ENCODE data around the gene ALKBH3.

The ALKBH3 gene

GRCh38 chr11:43842021-43842420 lies 38.6 kb upstream of the ALKBH3 start:
- H3K27me3 ChIP-seq (ENCODE audit: insufficient read depth, poor library complexity, severe bottlenecking) = no peaks in the 10 kb centered on the region
- TF ChIP-seq GABPA (IDR thresholded peaks at IDR 0.05; ENCODE audit: low read depth) (no peak), REST (IDR thresholded peaks at IDR 0.05; ENCODE audit: insufficient replicate concordance, low read depth) (no peak), CTCF (IDR thresholded peaks at IDR 0.05; ENCODE audit: insufficient read depth, low read length) (no peak)
- no peak overlapping the region for H3K27ac ChIP-seq (replicated peaks)
- no peak for DNase-seq (ENCODE audit: low read depth in 1 of 2, low spot score in 1 of 2)
- H3K4me3 ChIP-seq (replicated peaks; ENCODE audit: insufficient read depth, low read length) = no peak overlapping the region

DNA sequence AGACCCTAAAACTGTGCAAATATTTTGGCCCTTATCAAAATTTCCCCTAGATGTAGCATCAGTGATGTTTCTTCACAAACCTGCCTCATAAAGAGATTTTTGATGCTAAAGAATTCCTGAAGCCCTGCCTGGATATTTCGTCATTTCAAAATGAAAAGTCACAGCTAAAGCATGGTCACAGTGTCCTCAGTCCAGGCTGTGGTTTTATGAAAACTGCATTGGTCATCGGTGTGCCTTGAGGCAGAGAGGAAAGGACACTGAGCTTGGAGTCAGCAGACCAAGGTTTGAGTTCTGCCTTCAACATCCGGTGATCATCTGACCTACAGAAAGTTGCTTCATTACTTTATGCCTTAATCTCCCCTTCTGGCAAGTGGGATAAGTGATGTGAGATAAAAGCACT lies 34.8 kb upstream of the ALKBH3 start:
- Histone ChIP-seq H3K27ac (replicated peaks) (no peak overlapping the region), H3K27me3 (ENCODE audit: insufficient read depth, poor library complexity, severe bottlenecking) (no peaks in the 10 kb centered on the region), H3K4me3 (replicated peaks; ENCODE audit: insufficient read depth, low read length) (no peak overlapping the region)
- TF ChIP-seq POLR2AphosphoS5 (IDR thresholded peaks at IDR 0.05; ENCODE audit: low read depth) = no peak
- no peak for TF ChIP-seq CTCF (IDR thresholded peaks at IDR 0.05; ENCODE audit: insufficient read depth, low read length)
- DNase-seq (ENCODE audit: low read depth in 1 of 2, low spot score in 1 of 2) = no peak

GRCh38 chr11:43852057-43852636 lies 28.5 kb upstream of the ALKBH3 start:
- DNase-seq (ENCODE audit: low read depth in 1 of 2, low spot score in 1 of 2) = peak in 1 of 2 experiments; percentile 57
- TF ChIP-seq CTCF (IDR thresholded peaks at IDR 0.05; ENCODE audit: insufficient read depth, low read length) (peak; percentile 69), GABPA (IDR thresholded peaks at IDR 0.05; ENCODE audit: low read depth) (no peak), REST (IDR thresholded peaks at IDR 0.05; ENCODE audit: insufficient replicate concordance, low read depth) (no peak), POLR2AphosphoS5 (IDR thresholded peaks at IDR 0.05; ENCODE audit: low read depth) (no peak), SPI1 (IDR thresholded peaks at IDR 0.05; ENCODE audit: borderline replicate concordance, low read depth) (no peak)
- H3K4me3 ChIP-seq (replicated peaks; ENCODE audit: insufficient read depth, low read length) = no peak overlapping the region

GRCh38 chr11:43853781-43854180 lies 26.9 kb upstream of the ALKBH3 start:
- Histone ChIP-seq H3K27ac (replicated peaks) (no peak overlapping the region), H3K27me3 (ENCODE audit: insufficient read depth, poor library complexity, severe bottlenecking) (no peaks in the 10 kb centered on the region), H3K4me3 (replicated peaks; ENCODE audit: insufficient read depth, low read length) (no peak overlapping the region)
- no peak for DNase-seq (ENCODE audit: low read depth in 1 of 2, low spot score in 1 of 2)
- no peak for TF ChIP-seq GABPA (IDR thresholded peaks at IDR 0.05; ENCODE audit: low read depth)
- TF ChIP-seq REST (IDR thresholded peaks at IDR 0.05; ENCODE audit: insufficient replicate concordance, low read depth) = no peak
- TF ChIP-seq POLR2AphosphoS5 (IDR thresholded peaks at IDR 0.05; ENCODE audit: low read depth) = no peak
- no peak for TF ChIP-seq SPI1 (IDR thresholded peaks at IDR 0.05; ENCODE audit: borderline replicate concordance, low read depth)
- TF ChIP-seq CTCF (IDR thresholded peaks at IDR 0.05; ENCODE audit: insufficient read depth, low read length) = no peak

More at GRCh38 chr11:43852057-43852636, 28.5 kb upstream of the ALKBH3 start:
- Histone ChIP-seq H3K27me3 (ENCODE audit: insufficient read depth, poor library complexity, severe bottlenecking) (no peaks in the 10 kb centered on the region), H3K27ac (replicated peaks) (no peak overlapping the region)
